ENCODE results near the gene IL5RA.

- TF ChIP-seq ZNF70 (CRISPR knock-in tag; IDR thresholded peaks at IDR 0.05) (no peak), ARNTL (CRISPR knock-in tag; IDR thresholded peaks at IDR 0.05; ENCODE audit: borderline replicate concordance, low read depth) (no peak)
- TF ChIP-seq, protein P1, sequence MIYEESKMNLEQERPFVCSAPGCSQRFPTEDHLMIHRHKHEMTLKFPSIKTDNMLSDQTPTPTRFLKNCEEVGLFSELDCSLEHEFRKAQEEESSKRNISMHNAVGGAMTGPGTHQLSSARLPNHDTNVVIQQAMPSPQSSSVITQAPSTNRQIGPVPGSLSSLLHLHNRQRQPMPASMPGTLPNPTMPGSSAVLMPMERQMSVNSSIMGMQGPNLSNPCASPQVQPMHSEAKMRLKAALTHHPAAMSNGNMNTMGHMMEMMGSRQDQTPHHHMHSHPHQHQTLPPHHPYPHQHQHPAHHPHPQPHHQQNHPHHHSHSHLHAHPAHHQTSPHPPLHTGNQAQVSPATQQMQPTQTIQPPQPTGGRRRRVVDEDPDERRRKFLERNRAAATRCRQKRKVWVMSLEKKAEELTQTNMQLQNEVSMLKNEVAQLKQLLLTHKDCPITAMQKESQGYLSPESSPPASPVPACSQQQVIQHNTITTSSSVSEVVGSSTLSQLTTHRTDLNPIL (CRISPR knock-in tag; IDR thresholded peaks at IDR 0.05; ENCODE audit: low read depth) = no peak
Observed at GRCh38 chr3:3134750-3135448, 24.7 kb upstream of the IL5RA start.

Data from SK-N-SH treated with all-trans-retinoic acid at 6 μM for 48 hours (cell line).